PC-9 (cell line): Measurements from ENCODE around the gene IL32.

Source experiments
- CTCF ChIP-seq: fragments of 200-600 bp; sonication (generic); conservative IDR thresholded peaks from 2 replicates; pipeline ENCODE4 v1.6.1; 2017; ENCODE audit warnings: mixed run types, antibody characterized with exemption, mild to moderate bottlenecking, moderate library complexity
- EZH2 ChIP-seq: fragments of 200-600 bp; sonication (generic); IDR thresholded peaks from 2 replicates; pipeline ENCODE4 v1.8.0; 2017; ENCODE audit warnings: antibody characterized with exemption, low read depth

- TF ChIP-seq EZH2 (no peak), CTCF (no peak)
Measured at GRCh38 chr16:3099732-3100499, 34.5 kb downstream of the IL32 start.
